GM18520 (cell line): ENCODE measurements around the gene CCDC195.

Experiments used
- ATAC-seq: cut with Tn5 transposase; IDR thresholded peaks from one replicate; pipeline ENCODE4 v1.9.1; 2021; ENCODE audit not compliant: unreplicated experiment

Gene CCDC195

GRCh38 chr2:224716201-224716600 is at the start of gene CCDC195:
TSS of gene CCDC195 (minus strand) at chr2:224716365. CDS start at chr2:224716365, 0 bp downstream.
- ATAC-seq = no peak

DNA sequence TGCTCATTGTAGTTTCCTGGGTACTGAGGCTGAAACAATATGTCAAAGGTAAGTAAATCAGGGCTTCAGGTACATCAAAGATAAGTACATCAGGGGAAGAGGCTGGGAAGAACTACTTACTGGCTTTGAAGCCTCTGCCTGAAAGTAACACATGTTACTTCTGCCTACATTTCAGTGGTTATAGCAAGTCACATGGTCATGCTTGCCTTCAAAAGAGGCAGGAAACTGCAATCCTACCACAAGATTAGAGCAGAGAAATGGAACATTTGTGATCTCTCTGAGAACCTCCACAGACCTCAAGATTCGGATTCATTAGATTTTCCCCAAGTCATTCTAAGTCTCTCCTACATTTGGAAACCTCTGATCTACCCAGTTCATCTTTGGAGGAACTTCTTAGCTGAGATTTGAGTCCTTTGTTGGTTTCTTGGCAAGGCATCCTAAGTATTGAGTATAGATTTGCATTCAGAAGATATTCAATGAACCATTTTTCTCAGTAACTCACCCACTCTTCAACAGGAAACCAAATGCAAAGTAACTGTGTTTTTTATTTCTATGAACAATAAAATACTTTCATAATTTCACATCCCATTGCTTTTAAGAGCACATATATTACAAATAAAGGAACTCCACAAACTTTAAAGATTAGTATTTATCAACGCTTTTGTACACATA is 48.5 kb upstream of the CCDC195 start:
- ATAC-seq = peak; percentile 77

GRCh38 chr2:224757934-224758548 is 41.9 kb upstream of the CCDC195 start:
- no peak for ATAC-seq

DNA sequence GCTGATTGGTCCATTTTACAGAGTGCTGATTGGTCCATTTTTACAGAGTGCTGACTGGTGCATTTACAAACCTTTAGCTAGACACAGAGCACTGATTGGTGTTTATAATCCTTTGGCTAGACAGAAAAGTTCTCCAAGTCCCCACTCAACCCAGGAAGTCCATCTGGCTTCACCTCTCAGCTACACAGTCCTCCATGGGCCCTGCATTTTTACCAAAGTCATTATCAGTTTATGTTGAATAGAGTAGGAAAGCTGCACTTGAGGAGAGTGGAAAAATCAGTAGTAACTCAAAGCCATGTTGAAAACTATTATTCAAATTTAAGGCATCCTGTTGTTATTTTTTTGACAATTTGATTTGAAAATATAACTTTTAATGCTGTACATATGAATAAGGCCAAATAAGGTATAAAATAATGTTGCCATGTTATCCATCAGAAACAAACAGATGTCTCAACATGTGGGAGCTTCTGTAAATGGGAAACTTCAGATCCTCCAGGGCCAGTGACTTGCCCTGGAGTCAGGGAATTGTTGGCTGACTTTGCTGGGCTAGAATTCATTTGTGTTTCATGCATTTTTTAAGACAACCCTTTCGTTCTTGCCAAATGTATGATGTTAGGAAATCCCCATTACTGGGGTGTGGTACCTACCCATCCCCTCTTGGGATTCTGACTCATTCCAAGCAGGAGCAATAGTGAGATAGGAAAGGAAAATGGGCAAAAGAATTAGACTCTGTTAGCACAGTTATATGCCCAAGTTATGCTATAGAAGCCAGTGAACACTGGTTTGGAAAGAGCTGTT is 37.8 kb upstream of the CCDC195 start:
- no peak for ATAC-seq

DNA sequence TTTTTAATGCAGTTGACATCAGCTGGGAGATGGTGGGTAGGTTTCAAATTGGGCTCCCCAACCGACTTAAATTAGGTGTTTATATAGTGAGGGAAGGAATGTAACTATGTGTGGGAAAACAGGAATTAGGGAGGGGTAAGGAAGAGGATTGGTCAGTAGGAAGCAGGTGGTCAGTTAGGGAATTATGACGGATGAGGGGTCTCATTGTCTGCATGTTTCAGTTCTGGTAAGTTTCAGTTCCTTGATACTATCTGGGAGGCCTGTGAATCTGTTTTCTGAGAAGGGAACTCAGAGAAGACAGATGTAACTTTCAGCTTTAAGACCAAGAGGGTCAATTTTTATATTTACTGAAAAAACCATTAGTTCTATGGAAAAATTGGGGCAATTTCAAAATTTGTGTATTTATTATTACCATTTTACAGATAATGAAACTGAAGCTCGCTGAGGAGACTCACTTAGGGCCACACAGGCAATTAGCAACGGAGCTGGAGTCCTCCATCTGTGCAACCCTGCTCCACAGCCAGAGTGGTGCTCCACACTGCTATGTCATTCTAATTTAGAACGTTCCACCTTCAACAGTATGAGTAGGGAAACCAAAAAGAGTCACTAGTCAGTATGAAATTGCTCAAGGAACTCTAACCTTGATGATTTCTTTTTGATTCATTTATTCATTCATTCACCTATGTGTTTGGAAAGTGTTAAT is 36.0 kb upstream of the CCDC195 start:
- ATAC-seq = no peak

DNA sequence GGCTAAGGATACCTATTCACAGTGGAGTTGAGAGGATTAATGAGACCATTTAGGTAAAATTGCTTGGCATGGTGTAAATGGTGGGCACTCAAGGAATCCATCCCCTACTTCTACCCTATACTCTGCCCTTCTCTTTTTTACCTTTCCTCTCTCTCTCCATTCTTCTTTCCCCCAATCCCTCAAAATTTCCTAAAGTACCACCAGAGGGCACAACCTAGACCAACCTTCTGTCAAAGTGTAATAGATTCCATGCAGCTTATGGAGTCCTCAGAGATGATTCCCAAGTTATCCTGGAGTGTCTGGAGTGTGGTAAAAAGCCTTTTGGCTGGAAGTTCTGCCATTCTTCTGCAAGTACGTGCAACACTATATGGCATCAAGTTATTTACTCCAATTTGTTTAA is 33.0 kb upstream of the CCDC195 start:
- no peak for ATAC-seq

DNA sequence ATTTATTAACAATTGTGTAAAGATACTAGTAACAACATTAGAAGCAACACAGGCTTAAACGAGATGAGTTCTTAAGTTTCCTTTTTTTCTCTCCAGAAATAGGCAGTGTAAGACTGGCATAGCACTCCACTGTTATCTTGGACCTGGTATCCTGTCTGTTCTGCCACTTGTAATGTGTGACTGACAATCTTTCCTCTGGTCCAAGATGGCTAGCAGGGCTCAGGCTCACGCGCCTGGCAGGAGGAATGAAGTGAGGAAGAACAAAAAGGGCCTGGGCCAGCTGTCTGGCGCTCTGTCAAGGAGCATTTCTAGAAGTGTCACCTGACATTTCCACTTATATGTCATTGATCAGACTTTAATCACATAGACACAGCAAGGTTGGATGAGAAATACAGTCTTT is 31.6 kb upstream of the CCDC195 start:
- no peak for ATAC-seq

GRCh38 chr2:224736227-224736626 is 20.1 kb upstream of the CCDC195 start:
- no peak for ATAC-seq

DNA sequence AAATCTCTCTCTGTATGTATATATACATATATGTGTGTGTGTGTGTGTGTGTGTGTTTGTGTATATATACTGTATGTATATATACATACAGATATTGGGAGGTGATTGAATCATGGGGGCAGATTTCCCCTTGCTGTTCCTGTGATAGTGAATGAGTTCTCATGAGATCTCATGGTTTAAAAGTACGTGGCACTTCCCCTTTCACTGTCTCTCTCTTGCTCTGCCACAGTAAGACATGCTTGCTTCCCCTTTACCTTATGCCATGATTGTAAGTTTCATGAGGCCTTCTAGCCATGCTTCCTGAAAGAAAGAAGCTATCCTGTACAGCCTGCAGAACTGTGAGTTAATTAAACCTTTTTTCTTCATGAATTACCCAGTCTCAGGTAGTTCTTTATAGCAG is 18.8 kb upstream of the CCDC195 start:
- no peak for ATAC-seq

- no peak for ATAC-seq
These were observed 15.5 kb upstream of the CCDC195 start for GRCh38 chr2:224731665-224732064.

DNA sequence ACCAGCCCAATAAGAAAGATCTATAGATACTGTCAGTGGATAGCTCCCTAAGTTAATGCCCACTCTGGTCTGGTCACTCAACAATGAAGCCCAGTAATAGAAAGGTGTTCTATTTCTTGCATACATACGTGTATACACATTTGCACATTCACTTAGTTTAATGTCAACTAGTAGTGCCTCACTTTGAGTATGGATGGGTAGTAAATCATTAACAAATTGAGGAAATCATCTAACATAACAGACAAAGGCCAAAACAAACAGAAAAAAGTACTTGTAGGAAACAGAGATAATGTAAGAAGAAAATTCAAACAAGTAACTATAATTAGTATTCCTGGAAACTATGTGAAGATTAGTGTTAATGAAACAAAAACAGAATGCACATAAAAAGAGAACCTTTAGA is 13.3 kb upstream of the CCDC195 start:
- no peak for ATAC-seq

DNA sequence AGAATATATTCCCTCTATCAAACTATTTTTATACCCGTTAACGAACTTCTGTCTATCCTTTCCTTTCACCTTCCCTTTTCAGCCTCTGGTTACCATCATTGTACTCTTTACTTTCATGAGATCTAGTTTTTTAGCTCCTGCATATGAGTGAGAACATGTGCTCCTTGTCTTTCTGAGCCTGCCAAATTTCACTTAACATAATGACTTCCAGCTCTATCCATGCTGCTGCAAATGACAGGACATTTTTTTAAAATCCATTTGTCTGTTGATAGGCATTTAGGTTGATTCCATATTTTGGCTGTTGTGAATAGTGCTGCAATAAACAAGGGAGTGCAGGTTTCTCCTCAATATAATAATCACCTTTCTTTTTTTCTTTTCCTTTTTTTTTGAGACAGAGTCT is 8.2 kb upstream of the CCDC195 start:
- ATAC-seq = no peak

DNA sequence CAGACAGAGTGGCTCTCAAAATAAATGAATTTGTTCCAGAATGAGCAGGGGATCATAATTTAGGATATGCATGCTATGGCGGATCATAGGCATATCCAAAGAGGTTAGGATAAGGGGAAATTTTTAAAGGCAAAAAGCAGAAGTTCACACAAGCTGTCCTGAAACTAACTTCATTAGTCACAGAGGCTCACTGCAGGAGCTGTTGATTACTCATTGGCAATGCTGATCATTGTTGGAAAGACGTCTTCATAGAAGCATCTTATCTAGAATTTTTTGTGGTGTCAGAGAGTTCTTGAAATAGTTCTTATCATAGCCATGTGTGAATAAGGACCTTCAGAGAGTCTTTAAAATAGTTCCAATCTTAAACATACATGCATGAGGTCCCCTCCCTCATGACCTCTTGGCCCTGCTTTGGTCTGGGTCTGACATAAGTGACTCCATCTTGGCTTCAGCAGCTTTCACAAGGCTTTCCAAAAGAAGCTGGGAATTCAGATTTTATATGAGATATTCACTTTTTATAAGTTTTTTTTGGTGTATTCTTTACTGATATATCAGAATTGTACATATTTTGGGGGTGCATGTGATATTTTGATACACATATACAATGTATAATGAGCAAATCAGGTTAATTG is 7.5 kb upstream of the CCDC195 start:
- peak; percentile 74 for ATAC-seq

- no peak for ATAC-seq
These were observed 6.6 kb upstream of the CCDC195 start for GRCh38 chr2:224722770-224723169.

GRCh38 chr2:224722250-224722649 is 6.1 kb upstream of the CCDC195 start:
- no peak for ATAC-seq

- ATAC-seq = no peak
These were observed 756 bp upstream of the CCDC195 start for GRCh38 chr2:224716921-224717320.

- no peak for ATAC-seq
These were observed 4.1 kb downstream of the CCDC195 start for GRCh38 chr2:224711859-224712665.

DNA sequence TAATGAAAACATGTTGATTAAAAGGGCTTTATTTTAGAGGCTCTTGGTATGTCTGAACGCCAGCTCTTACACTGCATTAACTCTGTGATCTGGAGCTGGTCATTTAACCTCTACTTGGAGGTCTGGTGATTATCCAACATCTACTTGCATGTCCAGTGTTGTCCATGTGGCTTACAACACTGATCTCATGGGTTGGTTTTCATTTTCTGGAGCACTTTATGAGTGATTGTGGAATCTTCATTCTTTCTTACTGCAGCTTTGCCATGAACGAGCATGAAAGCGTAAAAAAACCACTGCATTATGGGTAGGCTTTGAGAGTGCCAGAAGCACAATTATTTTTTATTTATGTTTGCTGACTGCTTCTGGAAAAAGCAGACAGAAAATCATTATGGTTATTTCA is 4.8 kb downstream of the CCDC195 start:
- no peak for ATAC-seq

GRCh38 chr2:224709301-224709700 is 6.9 kb downstream of the CCDC195 start:
- no peak for ATAC-seq

DNA sequence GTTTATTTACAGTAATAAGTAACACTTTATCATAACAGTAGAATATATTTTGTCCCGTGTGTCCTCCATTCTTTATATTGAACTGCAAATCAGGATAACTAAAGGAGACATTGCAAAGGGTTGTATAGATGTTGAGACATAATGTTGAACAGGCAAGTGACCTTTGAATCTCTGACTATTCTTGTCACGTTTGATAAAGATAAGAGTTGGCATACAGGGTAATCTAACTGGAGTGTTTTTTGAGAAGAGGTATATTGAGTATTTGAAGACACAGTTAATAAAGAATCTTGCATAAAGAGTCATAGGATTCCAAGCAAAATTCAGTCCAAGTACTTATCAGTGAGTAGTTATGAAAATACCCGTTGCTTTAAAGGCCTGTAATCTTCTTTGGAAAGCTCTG is 21.7 kb downstream of the CCDC195 start:
- no peak for ATAC-seq
